HCT116 (cell line): Measurements from ENCODE around the gene SYNE3. TPM values are rescaled to one million over a fixed set of nuclear protein-coding genes. Genes with fewer than 3 reads are reported as not detected.

Source experiments
- ATAC-seq: fragments of 200-7000 bp; cut with Tn5 transposase; 2 replicates; pipeline ENCODE4 v1.9.1; 2020; ENCODE audit warnings: mild to moderate bottlenecking, moderate library complexity
- BruUV-seq: library from RNA; stranded (reverse); fragments of 400-500 nt; replicated peaks from 2 replicates; lab custom pipeline; 2021; lab: Mats Ljungman, UMichigan
- CTCF ChIA-PET: fragments of 300-600 bp; sonication (Branson Sonifier 250); formaldehyde crosslinking; loops from one replicate; lab custom pipeline; 2021; ENCODE audit warnings: antibody characterized with exemption; lab: Charles Lee
- POLR2A ChIA-PET: fragments of 300-600, 350-600 bp; sonication (Branson Sonifier 250); formaldehyde crosslinking; loops from one replicate; lab custom pipeline; 2021; ENCODE audit warnings: antibody characterized with exemption; lab: Charles Lee
- RAD21 ChIA-PET, 2 experiments: fragments of 300-600 bp; sonication (Branson Sonifier 250); formaldehyde crosslinking; loops; one replicate each; lab custom pipeline; 2023; ENCODE audit warnings: low total read pairs in 2 of 2; ENCODE audit not compliant: uncharacterized antibody in 2 of 2, unreplicated experiment in 2 of 2, low non-redundant PET in 1 of 2; lab: Charles Lee
- DNase-seq: peaks from one replicate; pipeline ENCODE4 v3.0.0-alpha.2; 2010; ENCODE audit warnings: low read depth, low spot score
- H2AFZ ChIP-seq: fragments of 200-600 bp; shearing (Covaris generic), sonication (generic); 2 replicates; pipeline ENCODE4 v1.6.1; 2017; ENCODE audit warnings: low read depth, mixed run types, mixed read lengths, antibody characterized with exemption, low read length; ENCODE audit not compliant: poor library complexity, severe bottlenecking
- H3K27ac ChIP-seq: 2 replicates; pipeline ENCODE4 v1.5.1; 2012; ENCODE audit warnings: low read depth, low read length
- H3K27me3 ChIP-seq: fragments of 200-600 bp; sonication (generic); 2 replicates; pipeline ENCODE4 v1.6.1; 2016; ENCODE audit warnings: mixed run types, low read length, mixed read lengths; ENCODE audit not compliant: insufficient read depth
- H3K36me3 ChIP-seq, 2 experiments: fragments of 200-500 bp in 1 of 2; fragments of 200-600 bp in 1 of 2; sonication (Bioruptor generic) in 1 of 2; sonication (generic) in 1 of 2; 2 replicates each; pipeline versions ENCODE4 v1.5.1 to v1.6.1; 2014 to 2016; ENCODE audit warnings: low read length in 2 of 2, inconsistent platforms in 1 of 2, mixed read lengths in 1 of 2, mixed run types in 1 of 2; ENCODE audit not compliant: insufficient read depth in 2 of 2, control insufficient read depth in 1 of 2
- H3K4me1 ChIP-seq, 2 experiments: fragments of 200-600 bp in 1 of 2; sonication (generic) in 1 of 2; 2 replicates each; pipeline versions ENCODE4 v1.5.1 to v1.6.1; 2012 to 2017; ENCODE audit warnings: low read length in 2 of 2, inconsistent platforms in 1 of 2, mild to moderate bottlenecking in 1 of 2, mixed read lengths in 1 of 2, mixed run types in 1 of 2, moderate library complexity in 1 of 2; ENCODE audit not compliant: insufficient read depth in 2 of 2, control insufficient read depth in 1 of 2
- H3K4me2 ChIP-seq: fragments of 200-600 bp; sonication (generic); 2 replicates; pipeline ENCODE4 v1.6.1; 2017; ENCODE audit warnings: mixed run types, low read length, mixed read lengths
- H3K4me3 ChIP-seq, 2 experiments: fragments of 200-600 bp in 1 of 2; sonication (generic) in 1 of 2; replicated peaks in 1 of 2; 2 replicates each; pipeline ENCODE4 v1.5.1; 2011 to 2016; ENCODE audit warnings: low read length in 2 of 2, control low read depth in 1 of 2, low read depth in 1 of 2, mild to moderate bottlenecking in 1 of 2, mixed read lengths in 1 of 2, mixed run types in 1 of 2
- H3K79me2 ChIP-seq: fragments of 200-600 bp; sonication (generic); 2 replicates; pipeline ENCODE4 v1.6.1; 2017; ENCODE audit warnings: mild to moderate bottlenecking, mixed run types, low read length, moderate library complexity, mixed read lengths; ENCODE audit not compliant: insufficient read depth
- H3K9ac ChIP-seq: fragments of 200-600 bp; sonication (generic); 2 replicates; pipeline ENCODE4 v1.6.1; 2016; ENCODE audit warnings: low read length, mixed read lengths
- H3K9me2 ChIP-seq: fragments of 200-600 bp; sonication (generic), shearing (Covaris generic); 2 replicates; pipeline ENCODE4 v1.6.1; 2017; ENCODE audit warnings: mixed run types, mild to moderate bottlenecking, moderate library complexity; ENCODE audit not compliant: insufficient read depth
- H3K9me3 ChIP-seq, 2 experiments: fragments of 200-500 bp in 1 of 2; fragments of 200-600 bp in 1 of 2; sonication (Bioruptor generic) in 1 of 2; sonication (generic) in 1 of 2; 2 replicates each; pipeline ENCODE4 v1.6.1; 2014 to 2017; ENCODE audit warnings: low read length in 2 of 2, mixed read lengths in 2 of 2, inconsistent platforms in 1 of 2, low read depth in 1 of 2, mild to moderate bottlenecking in 1 of 2, mixed run types in 1 of 2, moderate library complexity in 1 of 2; ENCODE audit not compliant: control insufficient read depth in 1 of 2, insufficient read depth in 1 of 2
- H4K20me1 ChIP-seq: fragments of 200-600 bp; sonication (generic), shearing (Covaris generic); 2 replicates; pipeline ENCODE4 v1.6.1; 2017; ENCODE audit warnings: mixed run types, mild to moderate bottlenecking, moderate library complexity; ENCODE audit not compliant: insufficient read depth
- ATF3 ChIP-seq: IDR thresholded peaks from 2 replicates; pipeline ENCODE4 v1.6.1; 2012
- CBX3 ChIP-seq: IDR thresholded peaks from 2 replicates; pipeline ENCODE4 v1.6.1; 2012; ENCODE audit warnings: low read depth
- CEBPB ChIP-seq: IDR thresholded peaks from 2 replicates; pipeline ENCODE4 v1.6.1; 2012; ENCODE audit warnings: low read depth
- ELF1 ChIP-seq: IDR thresholded peaks from 2 replicates; pipeline ENCODE4 v1.6.1; 2012; ENCODE audit warnings: low read depth, borderline replicate concordance
- EZH2 ChIP-seq: fragments of 200-600 bp; sonication (generic); IDR thresholded peaks from 2 replicates; pipeline ENCODE4 v1.6.1; 2017; ENCODE audit warnings: antibody characterized with exemption, mixed run types
- EZH2phosphoT487 ChIP-seq: fragments of 200-600 bp; IDR thresholded peaks from 2 replicates; pipeline ENCODE4 v1.6.1; 2018; ENCODE audit warnings: antibody characterized with exemption, borderline replicate concordance
- FOSL1 ChIP-seq: IDR thresholded peaks from 2 replicates; pipeline ENCODE4 v1.6.1; 2012; ENCODE audit warnings: low read depth
- JUND ChIP-seq: IDR thresholded peaks from 2 replicates; pipeline ENCODE4 v1.6.1; 2012
- MAX ChIP-seq: IDR thresholded peaks from 2 replicates; pipeline ENCODE4 v1.6.1; 2012
- POLR2A ChIP-seq: IDR thresholded peaks from 2 replicates; pipeline ENCODE4 v1.7.0; 2011; ENCODE audit warnings: borderline replicate concordance; ENCODE audit not compliant: insufficient read depth, insufficient read length; ENCODE audit errors: extremely low read depth
- POLR2AphosphoS5 ChIP-seq: IDR thresholded peaks from 2 replicates; pipeline ENCODE4 v1.6.1; 2011; ENCODE audit warnings: mild to moderate bottlenecking, low read depth, low read length, moderate library complexity
- RAD21 ChIP-seq: IDR thresholded peaks from 2 replicates; pipeline ENCODE4 v1.6.1; 2012; ENCODE audit warnings: low read depth, mild to moderate bottlenecking
- SIN3A ChIP-seq: IDR thresholded peaks from 2 replicates; pipeline ENCODE4 v1.6.1; 2012; ENCODE audit warnings: low read depth
- TCF7L2 ChIP-seq: IDR thresholded peaks from 2 replicates; pipeline ENCODE4 v1.7.0; 2011; ENCODE audit warnings: borderline replicate concordance, inconsistent platforms; ENCODE audit not compliant: insufficient read depth, insufficient read length; ENCODE audit errors: extremely low read depth
- ZFX ChIP-seq: fragments of 450-650 bp; IDR thresholded peaks from 2 replicates; pipeline ENCODE4 v1.6.1; 2017
- intact Hi-C: fragments of 100-400 bp; cut with micrococcal nuclease; formaldehyde crosslinking; loops from 2 replicates; pipeline ENCODE4 v1.10.0; 2022
- total RNA-seq: library from RNA; stranded (reverse); gene quantifications from one replicate; pipeline ENCODE4 v1.2.1, GENCODE V29; 2021; ENCODE audit not compliant: unreplicated experiment

The SYNE3 gene
- total RNA-seq, 1 experiment from 2014 or later = 3.6 TPM

GRCh38 chr14:95507174-95507573 is 9.3 kb downstream of the SYNE3 start:
- Histone ChIP-seq H3K9ac (no peak overlapping the region), H4K20me1 (no peaks in the 10 kb centered on the region), H3K9me2 (no peaks in the 10 kb centered on the region), H3K4me3 (no peak overlapping the region), H3K9me3 (no peaks in the 10 kb centered on the region), H3K36me3 (no peaks in the 10 kb centered on the region), H3K4me2 (peak overlapping the region; percentile 34; the same call in 1 of the 2 replicates), H3K4me1 (peaks cover 11 to 18% of the 10 kb centered on the region in 2 experiments), H3K27ac (no peak overlapping the region), H3K27me3 (no peaks in the 10 kb centered on the region), H3K79me2 (no peaks in the 10 kb centered on the region), H2AFZ (no peak overlapping the region)
- no TSS peak for BruUV-seq
- ChIA-PET POLR2A (no interaction called here), RAD21 (interaction anchor here in 1 of 2 experiments (1.5 kb wide), 1 partner anchor 65 kb away, joined by 3 read pairs; no protein-coding TSS in a partner anchor), CTCF (interaction anchor here (1.6 kb wide), 1 partner anchor 65 kb away, joined by 4 read pairs; no protein-coding TSS in a partner anchor)
- intact Hi-C loops = no loop called here
- ATAC-seq = no peak
- no peak for DNase-seq
- peak; percentile 47; the same call in 1 of the 2 replicates for TF ChIP-seq MAX
- no peak for TF ChIP-seq POLR2AphosphoS5
- TF ChIP-seq RAD21 = no peak
- no peak for TF ChIP-seq TCF7L2
- TF ChIP-seq CBX3 = no peak

GRCh38 chr14:95505030-95505589 is 11.3 kb downstream of the SYNE3 start:
- Histone ChIP-seq H3K9ac (no peak overlapping the region), H3K9me2 (no peaks in the 10 kb centered on the region), H3K79me2 (no peaks in the 10 kb centered on the region), H3K4me3 (no peak overlapping the region), H3K4me1 (peaks cover 11 to 32% of the 10 kb centered on the region in 2 experiments), H3K27ac (no peak overlapping the region), H3K36me3 (no peaks in the 10 kb centered on the region), H3K4me2 (no peak overlapping the region), H4K20me1 (no peaks in the 10 kb centered on the region), H3K9me3 (no peaks in the 10 kb centered on the region), H2AFZ (no peak overlapping the region), H3K27me3 (no peaks in the 10 kb centered on the region)
- intact Hi-C loops = no loop called here
- ChIA-PET RAD21 (no interaction called here), CTCF (no interaction called here), POLR2A (no interaction called here)
- no peak for DNase-seq
- ATAC-seq = no peak
- TF ChIP-seq EZH2 (no peak), JUND (no peak), ZFX (no peak), ATF3 (no peak), POLR2A (no peak), TCF7L2 (no peak), EZH2phosphoT487 (no peak), SIN3A (no peak), ELF1 (no peak), POLR2AphosphoS5 (no peak), CEBPB (no peak), FOSL1 (no peak)
- no TSS peak for BruUV-seq
